GM21737 (cell line): ENCODE data around the gene PKHD1.
"Not testable (repeated sequence)": the region's sequence is repeated elsewhere in the genome, so short reads cannot be mapped to it uniquely, and the experiment has no call there.

Experiments used
- ATAC-seq: cut with Tn5 transposase; IDR thresholded peaks from one replicate; pipeline ENCODE4 v1.9.1; 2021; ENCODE audit warnings: mild to moderate bottlenecking, moderate library complexity; ENCODE audit not compliant: unreplicated experiment

The PKHD1 gene

DNA sequence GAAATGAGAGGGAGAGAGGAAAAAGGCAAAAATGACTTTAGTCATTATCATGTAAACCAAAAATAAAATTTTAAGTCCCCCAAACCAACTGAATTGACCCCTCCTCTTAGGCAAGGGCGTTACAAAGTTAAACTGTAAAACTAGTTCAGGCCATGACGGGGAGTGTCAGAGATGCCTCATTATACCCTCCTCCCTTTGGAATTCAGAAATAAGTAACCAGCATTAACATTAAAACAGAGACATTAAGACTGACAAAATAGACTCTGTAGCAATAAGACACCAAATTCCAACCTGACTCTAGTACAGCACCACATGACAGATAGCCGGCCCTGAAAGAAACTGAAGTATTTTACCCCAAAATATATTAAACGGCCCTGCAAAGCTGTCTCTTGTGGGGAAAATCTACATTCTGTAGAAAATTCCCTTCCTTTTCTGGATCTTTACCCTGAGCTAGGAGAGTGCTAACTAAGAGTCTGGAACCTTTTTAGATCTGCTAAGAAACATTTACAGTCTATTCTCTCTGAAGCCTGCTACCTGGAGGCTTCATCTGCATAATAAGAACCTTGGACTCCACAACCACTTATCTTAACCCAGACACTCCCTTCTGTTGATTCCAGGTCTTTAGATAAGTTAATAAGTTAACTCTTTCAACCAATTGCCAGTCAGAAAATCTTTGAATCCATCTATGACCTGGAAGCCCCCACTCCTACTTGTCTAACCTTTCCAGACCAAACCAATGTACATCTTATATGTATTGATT lies 150.7 kb downstream of the PKHD1 start:
- no peak for ATAC-seq

DNA sequence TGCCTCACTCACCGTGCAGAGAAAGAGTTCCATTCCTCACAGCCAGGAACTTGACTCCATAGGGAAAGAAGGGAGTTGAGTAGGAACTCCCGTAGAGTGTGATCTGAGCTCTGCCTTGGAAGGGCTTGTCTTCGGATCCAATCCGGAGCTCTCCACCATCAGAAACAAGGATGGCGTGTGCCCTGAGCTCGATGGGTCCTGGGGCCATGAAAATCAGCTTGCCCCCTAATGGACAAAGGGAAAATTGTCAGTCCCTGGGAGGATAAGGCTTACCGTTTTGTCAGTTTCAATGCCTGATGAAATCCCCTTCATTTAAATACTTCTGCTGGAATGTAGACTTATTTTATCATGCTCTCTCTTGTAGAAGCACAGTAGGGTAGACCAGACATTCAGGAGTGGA lies 153.3 kb downstream of the PKHD1 start:
- ATAC-seq: no peak

DNA sequence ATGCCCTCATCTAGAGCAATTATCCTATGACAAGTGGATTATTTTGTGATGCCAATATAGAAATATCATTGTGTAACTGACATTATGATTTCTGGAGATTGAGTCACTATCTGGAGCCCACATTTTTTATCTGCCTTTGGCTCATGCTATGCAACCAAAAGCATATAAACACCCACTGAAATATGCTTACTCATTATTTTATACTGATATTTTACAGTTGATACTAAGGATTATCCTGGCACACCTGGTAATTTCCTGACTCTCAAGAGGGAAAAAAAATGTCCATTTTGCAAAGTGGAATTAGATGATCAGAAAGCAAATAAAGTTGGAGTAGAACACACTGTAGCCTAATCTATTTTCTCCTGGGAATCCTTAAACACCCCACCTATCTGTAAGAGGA lies 154.5 kb downstream of the PKHD1 start:
- ATAC-seq: no peak

DNA sequence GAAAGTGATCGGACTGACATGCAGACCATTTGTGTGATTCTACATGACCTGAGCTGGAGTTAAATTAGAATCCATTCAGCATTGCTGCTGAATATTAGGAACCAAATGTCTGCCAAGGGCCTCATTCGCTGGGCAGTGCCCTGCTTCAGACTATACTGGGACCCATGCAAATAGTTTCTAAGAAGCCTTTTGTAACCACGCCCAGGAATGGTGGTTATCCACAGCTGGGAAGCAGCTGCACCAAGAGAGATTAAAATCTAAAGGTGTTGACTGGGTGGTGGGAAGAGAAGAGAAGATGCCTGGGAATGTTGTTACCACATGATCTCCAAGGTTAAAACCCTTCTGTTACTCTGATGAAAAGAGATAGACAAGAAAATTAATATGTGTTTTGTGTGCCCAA lies 156.8 kb downstream of the PKHD1 start:
- no peak for ATAC-seq

DNA sequence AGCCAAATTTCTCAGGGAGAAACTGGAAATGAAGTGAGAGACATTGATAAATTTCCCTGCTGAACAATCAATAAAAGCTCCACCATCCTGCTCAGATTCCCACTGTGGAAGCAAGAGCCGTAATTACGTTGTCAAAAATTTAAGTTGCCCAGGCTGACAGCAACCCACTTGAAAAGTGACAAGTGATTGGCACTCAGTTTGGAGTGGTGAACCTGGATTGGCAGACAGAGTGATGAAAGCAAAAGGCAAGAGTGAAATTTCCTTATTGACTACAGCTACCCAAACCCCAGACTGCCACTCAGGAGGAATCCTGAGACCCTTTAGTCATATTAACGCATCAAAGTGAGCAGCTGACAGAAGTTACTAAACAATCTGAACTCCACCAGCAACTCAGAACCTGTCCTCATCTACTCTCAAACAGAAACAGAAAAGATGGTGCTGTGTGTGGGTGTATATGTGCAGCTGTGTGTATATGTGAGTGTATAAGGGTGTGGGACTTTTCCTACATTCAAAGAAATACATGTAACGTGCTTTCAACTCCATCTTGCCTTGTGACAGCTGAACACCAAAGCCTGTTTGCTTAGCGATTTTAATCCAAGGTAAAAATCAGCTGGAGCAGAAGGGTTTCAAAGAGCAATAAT lies 157.4 kb downstream of the PKHD1 start:
- ATAC-seq: no peak

- ATAC-seq: no peak
Observed at GRCh38 chr6:51928320-51928719, 159.1 kb downstream of the PKHD1 start.

GRCh38 chr6:51927450-51927849 lies 160.0 kb downstream of the PKHD1 start:
- ATAC-seq: no peak

DNA sequence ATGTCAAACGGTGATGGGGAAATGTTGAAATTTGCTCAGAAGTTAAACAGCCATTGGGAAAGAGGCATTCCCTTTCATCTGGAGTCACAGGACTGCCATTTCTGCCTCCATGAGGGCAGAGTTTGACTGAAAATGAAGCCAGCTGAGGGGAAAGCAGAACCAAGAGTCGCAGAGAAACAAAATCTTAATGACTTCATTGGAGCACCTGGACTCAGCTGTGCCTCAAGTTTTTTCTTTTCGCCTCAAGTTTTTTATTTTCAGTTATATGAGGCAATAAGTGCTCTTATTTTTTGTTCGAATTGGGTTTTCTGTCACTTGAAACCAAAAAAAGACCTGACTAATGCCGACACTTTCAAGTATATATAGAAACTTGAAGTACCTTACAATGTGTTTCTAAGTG lies 161.3 kb downstream of the PKHD1 start:
- ATAC-seq: no peak

- ATAC-seq: not testable (repeated sequence)
Observed at GRCh38 chr6:51922479-51922878, 164.9 kb downstream of the PKHD1 start.

GRCh38 chr6:51918347-51918746 lies 169.1 kb downstream of the PKHD1 start:
- ATAC-seq: not testable (repeated sequence)

GRCh38 chr6:51915098-51915497 lies 172.3 kb downstream of the PKHD1 start:
- no peak for ATAC-seq

- no peak for ATAC-seq
Observed at GRCh38 chr6:51913265-51913664, 174.1 kb downstream of the PKHD1 start.

DNA sequence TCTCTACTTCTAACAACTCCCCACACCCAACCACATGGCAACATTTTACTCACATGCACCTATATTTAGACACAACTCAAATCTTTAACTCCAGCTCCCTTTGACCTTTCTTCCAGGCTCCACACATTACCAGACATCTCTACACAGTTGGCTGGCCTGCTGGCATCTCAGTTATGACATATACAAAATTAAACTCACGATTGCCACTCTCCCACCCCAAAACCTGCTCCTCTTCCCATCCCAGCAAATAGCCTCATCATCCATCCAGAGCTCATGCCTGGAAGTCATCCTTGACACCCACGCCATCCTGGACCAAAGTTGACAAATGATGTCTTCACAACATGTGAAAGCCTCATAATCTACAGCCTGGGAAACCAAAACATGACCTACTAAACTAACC lies 176.6 kb downstream of the PKHD1 start:
- no peak for ATAC-seq

GRCh38 chr6:51908243-51908642 lies 179.2 kb downstream of the PKHD1 start:
- ATAC-seq: no peak

DNA sequence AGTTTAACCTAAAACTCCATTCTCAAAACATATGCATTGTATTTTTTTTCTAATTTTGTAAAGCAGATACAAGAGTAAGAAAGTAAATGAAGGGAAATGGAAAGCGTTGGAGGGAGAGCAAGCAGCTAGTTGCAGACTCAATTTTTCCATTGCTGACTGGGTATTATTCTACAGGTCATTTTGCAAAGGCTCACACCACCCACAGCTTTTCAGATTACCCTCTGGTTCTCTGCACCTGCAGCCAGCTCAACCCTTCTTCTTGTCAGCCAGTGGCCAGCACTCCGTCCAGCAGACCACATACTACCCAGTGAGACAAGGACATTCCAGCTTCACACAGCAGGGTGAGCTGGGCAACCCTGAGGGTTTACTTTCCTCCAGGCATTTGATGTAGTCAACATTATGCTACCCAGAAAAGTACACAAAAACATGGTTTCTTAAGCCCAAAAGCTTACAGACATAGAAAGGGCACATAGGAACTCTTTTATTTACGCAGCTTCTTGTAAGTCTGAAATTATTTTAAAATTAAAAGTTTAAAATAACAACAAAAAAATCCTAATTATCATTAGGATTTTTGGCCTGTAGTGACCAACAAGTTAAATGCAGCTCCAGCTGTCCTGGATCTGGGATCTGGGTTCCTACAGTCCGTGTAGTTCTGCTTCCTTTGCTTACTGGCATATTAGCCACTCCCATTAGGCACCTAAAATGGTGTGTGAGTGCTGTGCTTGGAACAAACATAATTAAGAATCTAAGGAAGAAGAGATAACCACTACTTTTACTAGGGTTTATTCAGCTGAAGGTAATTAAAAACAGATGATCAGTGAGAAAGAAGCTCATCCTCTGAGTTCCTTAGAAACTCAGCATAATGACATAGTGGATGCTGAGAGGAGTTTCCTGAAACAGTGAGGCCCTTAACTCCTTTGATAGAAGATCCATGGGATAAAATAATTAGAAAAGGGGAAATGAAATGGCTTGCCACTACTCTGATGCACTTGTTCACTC lies 185.3 kb downstream of the PKHD1 start:
- ATAC-seq: no peak

- no peak for ATAC-seq
Observed at GRCh38 chr6:51893366-51893765, 194.0 kb downstream of the PKHD1 start.

DNA sequence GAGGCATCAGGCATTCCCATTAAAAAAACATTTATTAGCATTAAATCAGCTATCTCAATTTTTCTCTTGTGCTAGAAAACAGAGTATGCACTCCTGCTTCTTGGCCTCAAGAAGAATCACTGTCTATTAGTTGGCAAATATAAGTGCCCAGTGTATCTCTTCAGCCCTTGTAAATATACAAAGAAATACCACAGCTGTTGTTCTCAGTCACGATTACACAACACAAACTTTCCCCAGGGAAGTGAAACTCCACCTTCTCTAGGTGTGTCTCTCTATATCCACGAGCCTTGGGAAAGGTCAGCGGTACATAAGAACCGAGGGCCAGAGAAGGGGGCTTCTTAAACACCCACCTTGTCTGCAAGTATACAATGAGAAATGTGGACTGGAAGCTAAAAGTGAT lies 194.7 kb downstream of the PKHD1 start:
- ATAC-seq: no peak

DNA sequence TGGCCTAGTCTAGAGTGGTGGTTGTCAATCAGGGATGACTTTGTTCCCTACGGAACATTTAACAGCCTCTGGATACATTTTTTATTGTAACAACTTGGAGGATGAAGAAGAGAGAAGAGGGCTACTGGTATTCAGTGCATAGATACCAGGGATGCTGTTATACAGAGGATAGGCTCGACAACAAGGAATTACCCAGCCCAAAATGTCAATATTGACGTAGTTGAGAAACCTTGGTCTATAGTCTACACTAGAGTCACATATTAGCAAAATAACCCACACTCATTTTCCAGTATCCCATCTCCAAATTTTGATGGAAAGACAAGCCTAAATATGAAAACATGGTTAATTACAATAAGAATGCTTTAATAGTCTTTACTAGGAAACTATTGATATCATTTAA lies 195.1 kb downstream of the PKHD1 start:
- ATAC-seq: no peak

GRCh38 chr6:51891784-51892183 lies 195.6 kb downstream of the PKHD1 start:
- ATAC-seq: no peak

DNA sequence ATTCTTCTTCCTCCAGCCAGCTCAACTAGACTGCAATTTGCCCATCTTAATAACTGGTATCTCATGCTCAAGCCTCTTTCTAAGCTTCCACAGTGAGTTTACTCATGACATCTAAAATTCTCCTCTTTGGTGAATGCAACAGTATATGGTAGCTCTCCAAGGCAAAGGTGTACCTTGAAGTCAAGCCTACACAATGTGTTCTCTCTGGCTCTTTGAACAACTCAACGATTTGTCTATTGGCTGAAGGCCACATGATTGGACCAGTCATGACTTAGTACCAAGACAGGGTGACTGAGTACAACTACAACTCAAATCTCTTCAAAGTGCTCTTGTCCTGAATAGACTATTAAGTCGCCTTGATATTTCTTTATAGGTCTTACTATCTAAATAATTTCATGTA lies 199.6 kb downstream of the PKHD1 start:
- ATAC-seq: no peak

DNA sequence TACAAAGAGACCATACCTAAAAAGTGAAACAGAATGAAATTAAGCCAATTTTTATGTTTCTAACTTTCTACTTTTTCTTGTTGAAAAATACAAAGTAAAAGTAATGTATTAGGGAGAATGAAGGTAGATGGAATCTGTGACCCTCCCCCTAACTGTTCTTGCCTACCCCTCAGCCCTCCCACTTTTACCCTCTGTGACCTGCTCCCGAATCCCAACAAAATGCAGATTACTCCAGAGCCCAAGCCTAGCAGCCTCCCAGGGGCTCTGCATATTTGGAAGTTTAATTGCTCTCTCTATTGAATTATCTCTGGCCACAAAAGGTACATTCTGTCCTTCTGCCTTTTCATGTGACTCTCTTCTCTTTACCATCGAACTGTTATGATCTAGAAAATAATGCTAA lies 201.5 kb downstream of the PKHD1 start:
- no peak for ATAC-seq
